Measurements from ENCODE around the gene DUSP12. TPM values are rescaled to one million over a fixed set of nuclear protein-coding genes. Genes with fewer than 3 reads are reported as not detected.

The DUSP12 gene
- total RNA-seq, 1 donor from 2014 or later = 27.8 TPM

DNA sequence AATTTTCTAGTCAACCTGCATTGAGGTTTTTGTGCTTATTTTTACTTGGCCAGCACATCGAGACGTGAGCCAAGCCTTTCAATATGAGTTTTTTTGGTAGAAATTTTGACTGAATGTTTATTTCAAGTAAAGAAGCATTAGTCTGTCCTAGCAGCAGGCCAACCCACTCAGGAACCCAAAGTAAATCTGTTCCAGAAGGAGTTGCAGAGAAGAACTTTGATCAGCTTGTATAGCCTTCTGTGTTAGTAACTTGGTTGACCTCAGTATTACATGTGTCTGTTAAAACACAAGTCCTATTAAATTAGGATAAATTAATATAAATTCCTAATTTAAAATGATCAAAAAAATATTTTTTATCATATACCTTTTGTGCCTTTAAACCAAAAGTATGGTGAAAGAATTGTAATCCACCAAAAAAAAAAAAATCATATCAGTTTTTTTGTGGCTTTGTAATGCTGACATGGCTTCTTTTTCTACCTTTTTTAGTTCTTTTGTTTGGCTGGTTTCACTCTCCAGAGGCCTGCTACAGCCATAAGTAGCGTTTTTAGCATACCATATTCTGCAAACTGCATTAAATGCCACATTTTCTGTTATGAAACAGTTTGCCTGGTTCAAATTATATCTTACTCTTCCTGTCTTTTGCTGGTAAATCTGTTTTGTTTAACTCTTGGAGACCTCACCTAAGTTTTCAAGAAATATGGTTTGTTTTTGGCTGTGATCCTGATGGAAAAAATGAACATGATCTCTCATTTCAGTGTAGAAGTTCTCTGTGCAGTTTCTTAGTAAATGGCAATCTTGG lies 56.0 kb downstream of the DUSP12 start:
- no peak overlapping the region for H3K27ac Mint-ChIP-seq (ENCODE audit: unreplicated experiment)
- peaks cover 19% of the 10 kb centered on the region for H3K36me3 Mint-ChIP-seq (ENCODE audit: low read depth, unreplicated experiment)
- no peak for DNase-seq (ENCODE audit: low spot score)
- H3K4me1 Mint-ChIP-seq (ENCODE audit: unreplicated experiment) = no peaks in the 10 kb centered on the region
- no peaks in the 10 kb centered on the region for H3K9me3 Mint-ChIP-seq (ENCODE audit: unreplicated experiment)
- H3K4me3 Mint-ChIP-seq (ENCODE audit: unreplicated experiment) = no peak overlapping the region
- no peaks in the 10 kb centered on the region for H3K27me3 Mint-ChIP-seq (ENCODE audit: unreplicated experiment)
- TF ChIP-seq, protein P1, sequence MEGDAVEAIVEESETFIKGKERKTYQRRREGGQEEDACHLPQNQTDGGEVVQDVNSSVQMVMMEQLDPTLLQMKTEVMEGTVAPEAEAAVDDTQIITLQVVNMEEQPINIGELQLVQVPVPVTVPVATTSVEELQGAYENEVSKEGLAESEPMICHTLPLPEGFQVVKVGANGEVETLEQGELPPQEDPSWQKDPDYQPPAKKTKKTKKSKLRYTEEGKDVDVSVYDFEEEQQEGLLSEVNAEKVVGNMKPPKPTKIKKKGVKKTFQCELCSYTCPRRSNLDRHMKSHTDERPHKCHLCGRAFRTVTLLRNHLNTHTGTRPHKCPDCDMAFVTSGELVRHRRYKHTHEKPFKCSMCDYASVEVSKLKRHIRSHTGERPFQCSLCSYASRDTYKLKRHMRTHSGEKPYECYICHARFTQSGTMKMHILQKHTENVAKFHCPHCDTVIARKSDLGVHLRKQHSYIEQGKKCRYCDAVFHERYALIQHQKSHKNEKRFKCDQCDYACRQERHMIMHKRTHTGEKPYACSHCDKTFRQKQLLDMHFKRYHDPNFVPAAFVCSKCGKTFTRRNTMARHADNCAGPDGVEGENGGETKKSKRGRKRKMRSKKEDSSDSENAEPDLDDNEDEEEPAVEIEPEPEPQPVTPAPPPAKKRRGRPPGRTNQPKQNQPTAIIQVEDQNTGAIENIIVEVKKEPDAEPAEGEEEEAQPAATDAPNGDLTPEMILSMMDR (IDR thresholded peaks at IDR 0.05; ENCODE audit: unreplicated experiment) = no peak

Other genes with a start within 250 kb of the DUSP12 start
- gene FCGR2A, start 244.3 kb upstream of the DUSP12 start, total RNA-seq (ENCODE audit: unreplicated experiment) = 0.41 TPM
- gene HSPA6, start 225.2 kb upstream of the DUSP12 start, total RNA-seq (ENCODE audit: unreplicated experiment) = not detected
- 4.0 TPM for gene FCGR3A, start 200.0 kb upstream of the DUSP12 start, total RNA-seq (ENCODE audit: unreplicated experiment)
- gene FCGR3B, start 118.6 kb upstream of the DUSP12 start, total RNA-seq (ENCODE audit: unreplicated experiment) = not detected
- gene FCGR2B, start 86.6 kb upstream of the DUSP12 start, total RNA-seq (ENCODE audit: unreplicated experiment) = not detected
- not detected for gene FCRLA, start 42.6 kb upstream of the DUSP12 start, total RNA-seq (ENCODE audit: unreplicated experiment)
- gene FCRLB, start 28.2 kb upstream of the DUSP12 start, total RNA-seq (ENCODE audit: unreplicated experiment) = 0.36 TPM
- gene ATF6, start 16.5 kb downstream of the DUSP12 start, total RNA-seq (ENCODE audit: unreplicated experiment) = 38.2 TPM

All from endothelial cell (in vitro differentiated cells).